ENCODE results near the gene BLTP2.
A peak's percentile ranks its signal among the peaks of the same experiment; 100 is the strongest.
"Not testable (repeated sequence)": the region's sequence is repeated elsewhere in the genome, so short reads cannot be mapped to it uniquely, and the experiment has no call there.

The BLTP2 gene

GRCh38 chr17:28645576-28645939, 600 bp upstream of the BLTP2 start:
- no peak for DNase-seq

- DNase-seq, result peak; percentile 3
Measured at GRCh38 chr17:28643983-28644786, 773 bp downstream of the BLTP2 start.

GRCh38 chr17:28641579-28641978, 3.4 kb downstream of the BLTP2 start:
- DNase-seq, result no peak

- DNase-seq, result no peak
Measured at GRCh38 chr17:28635506-28635905, 9.5 kb downstream of the BLTP2 start.

GRCh38 chr17:28634206-28634865, 10.6 kb downstream of the BLTP2 start:
- DNase-seq, result no peak

- DNase-seq, result no peak
Measured at GRCh38 chr17:28626818-28627217, 18.1 kb downstream of the BLTP2 start.

GRCh38 chr17:28624148-28624547, 20.8 kb downstream of the BLTP2 start:
- DNase-seq, result no peak

- no peak for DNase-seq
Measured at GRCh38 chr17:28623696-28624095, 21.3 kb downstream of the BLTP2 start.

GRCh38 chr17:28622186-28622585, 22.8 kb downstream of the BLTP2 start:
- DNase-seq, result no peak

- no peak for DNase-seq
Measured at GRCh38 chr17:28620010-28620409, 24.9 kb downstream of the BLTP2 start.

GRCh38 chr17:28618464-28618863, 26.5 kb downstream of the BLTP2 start:
- DNase-seq, result no peak

- DNase-seq, result no peak
Measured at GRCh38 chr17:28616281-28616680, 28.7 kb downstream of the BLTP2 start.

- DNase-seq, result no peak
Measured at GRCh38 chr17:28615260-28615940, 29.6 kb downstream of the BLTP2 start.

- DNase-seq, result no peak
Measured at GRCh38 chr17:28613931-28614381, 31.0 kb downstream of the BLTP2 start, which contains the start of gene RSKR. Gene RSKR, minus strand, starts transcription at chr17:28614185. Its CDS starts 24 bp downstream, at chr17:28614161.

GRCh38 chr17:28612936-28613872, 31.8 kb downstream of the BLTP2 start:
- no peak for DNase-seq

GRCh38 chr17:28612531-28612930, 32.4 kb downstream of the BLTP2 start:
- no peak for DNase-seq

- no peak for DNase-seq
Measured at GRCh38 chr17:28610376-28610775, 34.6 kb downstream of the BLTP2 start.

- not testable (repeated sequence) for DNase-seq
Measured at GRCh38 chr17:28604031-28604430, 40.9 kb downstream of the BLTP2 start.

GRCh38 chr17:28599311-28600184, 45.4 kb downstream of the BLTP2 start:
- DNase-seq, result no peak

- DNase-seq, result peak; percentile 80
Measured at GRCh38 chr17:28598799-28599310, 46.1 kb downstream of the BLTP2 start, which contains the start of gene SPAG5. Gene SPAG5, minus strand, starts transcription at chr17:28599025. Its CDS starts 79 bp downstream, at chr17:28598946.

GRCh38 chr17:28598389-28598788, 46.6 kb downstream of the BLTP2 start:
- no peak for DNase-seq

All from NCI-H446 treated with DMSO at 0.1 percent for 48 hours (cell line).